Stimulated activated CD4-positive, alpha-beta T cell treated with anti-CD3 and anti-CD28 coated beads, Interleukin-1b, Interleukin-23, amount 100 ng/mL, for 4 hours (primary cell): ENCODE results near the gene EMCN.
"Not testable (repeated sequence)": the region's sequence is repeated elsewhere in the genome, so short reads cannot be mapped to it uniquely, and the experiment has no call there.

Experiments
- DNase-seq, 2 donors: peaks; one replicate each; pipeline ENCODE4 v3.0.0-alpha.2; 2020; ENCODE audit warnings: low read depth in 2 of 2

Gene EMCN

GRCh38 chr4:100492129-100492528, 25.7 kb downstream of the EMCN start:
- no peak for DNase-seq

- DNase-seq: no peak
Observed at GRCh38 chr4:100489305-100489704, 28.5 kb downstream of the EMCN start.

- no peak for DNase-seq
Observed at GRCh38 chr4:100486496-100486895, 31.3 kb downstream of the EMCN start.

GRCh38 chr4:100483796-100484195, 34.0 kb downstream of the EMCN start:
- no peak for DNase-seq

GRCh38 chr4:100479971-100480370, 37.9 kb downstream of the EMCN start:
- no peak for DNase-seq

GRCh38 chr4:100469555-100469954, 48.3 kb downstream of the EMCN start:
- DNase-seq: no peak

GRCh38 chr4:100466501-100466900, 51.3 kb downstream of the EMCN start:
- no peak for DNase-seq

- DNase-seq: no peak
Observed at GRCh38 chr4:100461807-100462605, 55.8 kb downstream of the EMCN start.

- DNase-seq: no peak
Observed at GRCh38 chr4:100450449-100450848, 67.4 kb downstream of the EMCN start.

GRCh38 chr4:100431416-100431815, 86.4 kb downstream of the EMCN start:
- DNase-seq: no peak

- DNase-seq: no peak
Observed at GRCh38 chr4:100430451-100430850, 87.4 kb downstream of the EMCN start.

- no peak for DNase-seq
Observed at GRCh38 chr4:100429616-100430015, 88.2 kb downstream of the EMCN start.

GRCh38 chr4:100428051-100428450, 89.8 kb downstream of the EMCN start:
- DNase-seq: no peak

GRCh38 chr4:100424376-100424775, 93.4 kb downstream of the EMCN start:
- DNase-seq: no peak

GRCh38 chr4:100422894-100423293, 94.9 kb downstream of the EMCN start:
- no peak for DNase-seq

GRCh38 chr4:100421361-100421978, 96.4 kb downstream of the EMCN start:
- DNase-seq: no peak

GRCh38 chr4:100420571-100420970, 97.3 kb downstream of the EMCN start:
- no peak for DNase-seq

- no peak for DNase-seq
Observed at GRCh38 chr4:100417565-100417964, 100.3 kb downstream of the EMCN start.

GRCh38 chr4:100414016-100414790, 103.6 kb downstream of the EMCN start:
- DNase-seq: no peak

- no peak for DNase-seq
Observed at GRCh38 chr4:100391863-100392262, 126.0 kb downstream of the EMCN start.

GRCh38 chr4:100391086-100391485, 126.7 kb downstream of the EMCN start:
- DNase-seq: no peak

GRCh38 chr4:100386270-100386669, 131.6 kb downstream of the EMCN start:
- no peak for DNase-seq

GRCh38 chr4:100380401-100380800, 137.4 kb downstream of the EMCN start:
- DNase-seq: not testable (repeated sequence)
